HG02623 (cell line): ENCODE results near the gene BCKDHB.
"Not testable (repeated sequence)": the region's sequence is repeated elsewhere in the genome, so short reads cannot be mapped to it uniquely, and the experiment has no call there.

Experiments used
- ATAC-seq: cut with Tn5 transposase; IDR thresholded peaks from one replicate; pipeline ENCODE4 v1.9.1; 2021; ENCODE audit warnings: moderate library complexity; ENCODE audit not compliant: unreplicated experiment

The BCKDHB gene

GRCh38 chr6:80205404-80205803 lies 98.9 kb downstream of the BCKDHB start:
- no peak for ATAC-seq

- no peak for ATAC-seq
These were observed 100.3 kb downstream of the BCKDHB start for GRCh38 chr6:80206758-80207157.

GRCh38 chr6:80209430-80209829 lies 103.0 kb downstream of the BCKDHB start:
- no peak for ATAC-seq

DNA sequence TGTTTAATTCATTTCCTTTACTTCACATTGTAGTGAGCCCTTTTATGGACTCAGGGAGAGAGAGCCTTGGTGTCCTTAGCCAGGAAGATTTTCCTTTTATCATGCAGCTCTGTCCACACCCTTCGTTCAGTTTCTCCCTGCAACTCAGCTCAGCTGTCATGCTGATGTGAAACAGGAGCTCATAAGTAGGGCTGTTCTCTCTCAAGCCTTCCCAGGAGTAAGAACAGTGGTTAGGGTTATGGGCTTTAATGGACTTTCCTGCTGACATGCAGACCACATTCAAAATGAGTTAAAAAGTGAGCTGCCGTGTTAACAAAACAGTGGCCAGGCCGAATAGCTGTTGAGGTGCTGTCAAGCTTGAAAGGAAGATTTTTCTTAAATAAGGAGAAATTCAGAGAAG lies 104.1 kb downstream of the BCKDHB start:
- ATAC-seq: peak; percentile 51

- ATAC-seq: no peak
These were observed 104.8 kb downstream of the BCKDHB start for GRCh38 chr6:80211286-80211685.

- not testable (repeated sequence) for ATAC-seq
These were observed 105.4 kb downstream of the BCKDHB start for GRCh38 chr6:80211890-80212289.

DNA sequence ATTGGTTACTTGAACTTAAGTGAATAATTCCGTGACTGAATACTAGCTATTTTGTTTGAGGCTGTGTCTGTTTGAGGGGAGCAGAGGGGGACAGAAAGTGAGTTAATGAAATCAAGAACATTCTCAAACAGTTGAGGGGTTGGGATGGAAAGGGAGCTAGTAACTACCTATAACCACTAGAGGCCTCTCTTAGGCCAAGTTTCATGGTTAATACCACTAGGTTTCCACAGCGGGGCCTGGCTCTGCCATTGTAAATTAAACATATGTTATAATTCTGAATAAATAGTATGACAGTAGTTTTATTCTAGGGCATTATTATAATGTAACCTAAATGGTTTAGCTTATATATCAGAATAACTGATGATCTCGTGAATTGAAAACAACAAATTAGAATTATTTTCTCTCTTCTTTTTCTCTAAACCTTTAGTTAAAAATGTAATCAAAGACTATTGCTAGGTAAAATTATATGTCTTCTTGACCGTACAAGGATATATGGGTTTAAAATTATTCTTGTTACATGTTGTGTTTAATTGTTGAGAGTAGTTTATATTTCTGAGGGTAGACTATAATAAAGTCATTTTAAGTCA lies 108.1 kb downstream of the BCKDHB start:
- peak; percentile 77 for ATAC-seq

DNA sequence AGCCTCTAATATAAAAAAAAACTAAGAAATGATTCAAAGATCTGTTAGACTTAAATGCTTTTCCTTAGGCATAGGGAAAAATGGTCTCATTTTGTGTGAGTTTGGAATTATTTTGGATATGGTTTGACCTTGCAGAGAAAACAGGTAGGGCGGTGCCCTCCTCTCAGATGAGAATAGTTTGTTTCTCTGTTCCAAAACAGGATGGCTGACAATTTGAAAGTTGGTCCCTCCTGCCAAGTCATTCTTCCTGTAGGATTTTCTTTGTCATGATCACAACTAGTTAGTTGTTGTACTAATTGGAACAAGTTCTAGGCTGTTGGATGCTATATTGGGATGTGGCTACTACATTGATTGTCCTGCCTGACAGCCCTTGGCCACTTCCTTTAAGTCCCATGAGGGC lies 108.6 kb downstream of the BCKDHB start:
- no peak for ATAC-seq

DNA sequence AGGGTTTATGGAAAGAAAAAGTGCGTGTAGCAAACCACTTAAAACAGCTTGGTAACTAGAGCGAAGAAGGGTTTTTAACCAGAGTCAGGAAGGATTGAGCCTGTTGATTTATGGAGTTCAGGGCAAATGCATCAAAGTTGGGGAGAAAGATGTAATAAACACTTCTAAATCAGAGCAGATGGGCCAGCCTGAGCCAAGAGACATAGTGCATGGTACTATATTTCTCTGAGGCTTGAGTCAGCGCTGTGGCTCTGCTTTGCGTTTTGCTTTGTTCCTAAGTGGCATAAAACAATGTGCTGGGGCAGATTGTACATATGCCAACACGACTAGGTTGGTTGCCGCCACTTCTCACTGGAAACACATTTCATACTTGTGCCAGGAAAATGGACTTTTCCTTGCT lies 111.3 kb downstream of the BCKDHB start:
- no peak for ATAC-seq

- no peak for ATAC-seq
These were observed 117.3 kb downstream of the BCKDHB start for GRCh38 chr6:80223743-80224212.

- ATAC-seq: no peak
These were observed 119.7 kb downstream of the BCKDHB start for GRCh38 chr6:80226151-80226550.

- no peak for ATAC-seq
These were observed 120.2 kb downstream of the BCKDHB start for GRCh38 chr6:80226699-80227098.

- no peak for ATAC-seq
These were observed 121.2 kb downstream of the BCKDHB start for GRCh38 chr6:80227545-80228105.

GRCh38 chr6:80233262-80233661 lies 126.8 kb downstream of the BCKDHB start:
- no peak for ATAC-seq

GRCh38 chr6:80233958-80234357 lies 127.5 kb downstream of the BCKDHB start:
- ATAC-seq: no peak

GRCh38 chr6:80234401-80234800 lies 127.9 kb downstream of the BCKDHB start:
- ATAC-seq: no peak

- ATAC-seq: no peak
These were observed 128.4 kb downstream of the BCKDHB start for GRCh38 chr6:80234908-80235307.

- ATAC-seq: no peak
These were observed 129.2 kb downstream of the BCKDHB start for GRCh38 chr6:80235647-80236046.

DNA sequence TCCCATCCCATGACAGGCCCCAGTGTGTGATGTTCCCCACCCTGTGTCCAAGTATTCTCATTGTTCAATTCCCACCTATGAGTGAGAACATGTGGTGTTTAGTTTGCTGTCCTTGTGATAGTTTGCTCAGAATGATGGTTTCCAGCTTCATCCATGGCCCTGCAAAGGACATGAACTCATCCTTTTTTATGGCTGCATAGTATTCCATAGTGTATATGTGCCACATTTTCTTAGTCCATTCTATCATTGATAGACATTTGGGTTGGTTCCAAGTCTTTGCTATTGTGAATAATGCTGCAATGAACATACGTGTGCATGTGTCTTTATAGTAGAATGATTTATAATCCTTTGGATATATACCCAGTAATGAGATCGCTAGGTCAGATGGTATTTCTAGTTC lies 132.3 kb downstream of the BCKDHB start:
- not testable (repeated sequence) for ATAC-seq

DNA sequence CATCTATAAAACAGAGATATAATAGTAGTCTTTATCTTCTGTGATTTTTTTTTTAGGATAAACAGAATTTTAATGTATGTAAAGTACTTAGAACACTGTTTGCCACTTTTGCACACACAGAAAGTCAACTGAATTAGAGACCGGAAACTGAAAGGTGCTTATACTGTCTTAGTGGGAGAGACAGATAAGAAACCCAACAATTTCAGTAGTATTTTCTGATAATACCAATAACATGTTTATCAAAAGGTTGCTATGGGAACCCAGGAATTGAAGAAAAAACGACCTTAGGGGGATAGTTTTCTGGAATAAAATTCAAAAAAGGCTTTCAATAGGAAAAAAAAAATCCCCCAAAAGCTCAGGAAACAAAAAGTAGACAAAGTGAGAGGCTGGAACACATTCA lies 138.6 kb downstream of the BCKDHB start:
- no peak for ATAC-seq

GRCh38 chr6:80249897-80250296 lies 143.4 kb downstream of the BCKDHB start:
- ATAC-seq: peak; percentile 41

GRCh38 chr6:80250391-80250997 lies 144.0 kb downstream of the BCKDHB start:
- ATAC-seq: peak; percentile 51

DNA sequence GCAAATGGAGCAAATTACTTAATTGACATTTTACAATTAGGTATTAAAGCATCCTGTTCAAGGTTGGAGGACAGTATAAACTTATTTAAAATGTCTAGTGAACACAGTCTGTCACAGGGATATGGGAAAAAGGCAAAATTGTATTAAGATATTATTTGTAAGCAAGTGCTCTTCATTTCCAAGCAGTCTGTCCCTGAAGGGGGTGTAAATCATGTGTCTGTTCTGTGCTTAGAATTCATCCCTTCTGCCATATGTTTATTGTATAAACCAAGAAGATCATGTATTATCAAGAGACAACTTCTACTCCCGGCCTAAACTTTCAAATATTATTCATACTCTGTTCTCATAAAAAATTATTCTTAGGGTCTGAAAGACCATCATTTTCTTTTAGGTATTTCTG lies 144.8 kb downstream of the BCKDHB start:
- ATAC-seq: no peak
